ENCODE measurements around the gene ZMYND15.

DNA sequence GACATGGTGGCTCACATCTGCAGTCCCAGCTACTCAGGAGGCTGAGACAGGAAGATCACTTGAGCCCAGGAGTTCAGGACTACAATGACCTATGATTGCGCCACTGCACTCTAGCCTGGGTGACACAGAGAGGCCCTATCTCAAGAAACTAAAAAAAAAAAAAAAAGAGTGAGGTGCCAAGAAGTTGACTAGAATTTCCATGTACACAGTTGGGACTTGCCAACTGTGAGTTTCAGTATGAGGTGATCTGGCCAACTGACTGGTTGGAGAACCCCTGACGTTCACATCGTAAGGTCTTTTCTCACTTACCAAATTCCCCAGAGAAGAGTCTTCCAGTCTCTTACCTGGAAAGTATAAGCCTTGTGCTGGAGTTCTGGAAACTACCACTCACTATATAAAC lies 11.5 kb upstream of the ZMYND15 start:
- TF ChIP-seq POLR2A (IDR thresholded peaks at IDR 0.05; ENCODE audit: low read depth, low read length) (no peak), POLR2AphosphoS5 (IDR thresholded peaks at IDR 0.05; ENCODE audit: low read depth, low read length) (no peak), TAF1 (IDR thresholded peaks at IDR 0.05; ENCODE audit: borderline replicate concordance, low read depth, low read length) (no peak)
